Naive thymus-derived CD8-positive, alpha-beta T cell (primary cell): Measurements from ENCODE around the gene SMPD3. TPM values are rescaled to one million over a fixed set of nuclear protein-coding genes. Genes with fewer than 3 reads are reported as not detected.
A peak's percentile ranks its signal among the peaks of the same experiment; 100 is the strongest.

Source experiments
- ATAC-seq, 2 donors: fragments of 150-1000 bp; cut with Tn5 transposase in 1 of 2; sonication (Bioruptor Pico), chemical (Tn5 transposase) in 1 of 2; 1 replicate in 1 of 2; 2 replicates in 1 of 2; pipeline ENCODE4 v1.10.0; 2021; ENCODE audit warnings: mild to moderate bottlenecking in 2 of 2, moderate library complexity in 2 of 2
- POLR2A ChIA-PET: fragments of 350-600 bp; sonication (Branson Sonifier 250); formaldehyde crosslinking; loops from one replicate; lab custom pipeline; 2021; ENCODE audit warnings: antibody characterized with exemption; lab: Charles Lee
- DNase-seq, 10 donors: peaks; one replicate each; pipeline versions ENCODE4 v3.0.0 to v3.0.0-alpha.2; 2020 to 2022
- H3K27ac Mint-ChIP-seq, 10 donors: one replicate each; pipeline ENCODE4 v1.8.0; 2020 to 2022; ENCODE audit warnings: mild to moderate bottlenecking in 10 of 10, mixed read lengths in 10 of 10, moderate library complexity in 4 of 10, inconsistent platforms in 1 of 10
- H3K27me3 Mint-ChIP-seq, 5 donors: one replicate each; pipeline ENCODE4 v1.8.0; 2021 to 2022; ENCODE audit warnings: mixed read lengths in 5 of 5
- H3K36me3 Mint-ChIP-seq, 3 donors: one replicate each; pipeline ENCODE4 v1.8.0; 2020 to 2022; ENCODE audit warnings: mixed read lengths in 3 of 3, mild to moderate bottlenecking in 2 of 3, inconsistent platforms in 1 of 3
- H3K4me1 Mint-ChIP-seq, 4 donors: one replicate each; pipeline ENCODE4 v1.8.0; 2021 to 2022; ENCODE audit warnings: mixed read lengths in 4 of 4
- H3K4me3 Mint-ChIP-seq, 10 donors: one replicate each; pipeline ENCODE4 v1.8.0; 2020 to 2022; ENCODE audit warnings: mild to moderate bottlenecking in 10 of 10, mixed read lengths in 10 of 10, moderate library complexity in 6 of 10, inconsistent platforms in 1 of 10
- H3K9me3 Mint-ChIP-seq, 9 donors: one replicate each; pipeline ENCODE4 v1.8.0; 2020 to 2022; ENCODE audit warnings: mixed read lengths in 9 of 9, mild to moderate bottlenecking in 3 of 9, inconsistent platforms in 1 of 9, moderate library complexity in 1 of 9
- polyA plus RNA-seq, 3 donors: library from polyadenylated mRNA; unstranded; fragments of 300-500 nt; fragmentation: Illumina TruSeq; gene quantifications; one replicate each; pipeline ENCODE4 v1.2.3, GENCODE V29; 2021
- total RNA-seq, 8 experiments: library from RNA in 2 of 8; stranded (reverse) in 2 of 8; gene quantifications; one replicate each; pipeline ENCODE4 v1.2.3 and lab custom pipeline; 2021 to 2026

SMPD3 gene
- total and polyA plus RNA-seq, 5 experiments from 2014 or later, result 0.27 to 3.5 (median 0.88) TPM

GRCh38 chr16:68384288-68385161 is 63.8 kb downstream of the SMPD3 start:
- Mint-ChIP-seq H3K4me1 (peaks cover 0 to 31% (median 11%) of the 10 kb centered on the region in 4 donors), H3K27ac (no peak overlapping the region), H3K9me3 (no peaks in the 10 kb centered on the region), H3K27me3 (peaks cover 0 to 10% (median 0%) of the 10 kb centered on the region in 5 donors), H3K4me3 (no peak overlapping the region), H3K36me3 (no peaks in the 10 kb centered on the region)
- ATAC-seq, result no peak
- POLR2A ChIA-PET, result interaction anchor here (0.6 to 1.9 kb wide), 3 partner anchors 13 to 898 kb away, joined by 3 to 6 read pairs (median 3); no protein-coding TSS in a partner anchor
- DNase-seq, result peak in 1 of 10 donors; percentile 50

DNA sequence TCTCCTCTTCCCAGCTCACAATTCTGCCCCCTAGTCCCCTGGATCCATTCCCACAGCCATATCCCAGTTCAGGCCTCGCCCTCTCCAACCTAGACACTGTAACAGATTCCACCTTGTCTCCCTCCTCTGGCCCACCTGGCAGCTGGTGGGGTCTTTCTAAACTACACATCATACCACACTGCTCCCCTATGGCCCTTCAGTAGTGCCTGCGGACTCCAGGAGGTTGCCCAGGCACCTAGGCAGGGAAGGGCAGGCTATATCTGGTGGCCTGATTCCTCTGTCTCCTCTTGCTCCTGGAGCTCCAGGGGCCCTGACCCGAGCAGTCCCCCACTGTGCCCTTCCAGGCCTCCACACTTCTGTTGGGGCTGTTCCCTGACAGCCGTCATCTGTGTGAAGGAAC is 64.5 kb downstream of the SMPD3 start:
- peaks cover 0 to 10% (median 0%) of the 10 kb centered on the region in 5 donors for H3K27me3 Mint-ChIP-seq
- DNase-seq (peak in 1 of 10 donors; percentile 49), ATAC-seq (no peak)
- H3K36me3 Mint-ChIP-seq, result no peaks in the 10 kb centered on the region
- no peak overlapping the region for H3K4me3 Mint-ChIP-seq
- no peaks in the 10 kb centered on the region for H3K9me3 Mint-ChIP-seq
- H3K27ac Mint-ChIP-seq, result peak overlapping the region in 1 of 10 donors; percentile 29
- POLR2A ChIA-PET, result interaction anchor here (0.6 to 1.9 kb wide), 3 partner anchors 12 to 899 kb away, joined by 3 to 6 read pairs (median 3); no protein-coding TSS in a partner anchor
- H3K4me1 Mint-ChIP-seq, result peaks cover 0 to 37% (median 17%) of the 10 kb centered on the region in 4 donors

- ATAC-seq (peak in 1 of 2 donors; percentile 57), DNase-seq (no peak)
- peaks cover 0 to 10% (median 0%) of the 10 kb centered on the region in 5 donors for H3K27me3 Mint-ChIP-seq
- peaks cover 0 to 37% (median 20%) of the 10 kb centered on the region in 4 donors for H3K4me1 Mint-ChIP-seq
- H3K36me3 Mint-ChIP-seq, result no peaks in the 10 kb centered on the region
- no peak overlapping the region for H3K4me3 Mint-ChIP-seq
- H3K27ac Mint-ChIP-seq, result peak overlapping the region in 1 of 10 donors; percentile 2
- POLR2A ChIA-PET, result no interaction called here
- H3K9me3 Mint-ChIP-seq, result no peaks in the 10 kb centered on the region
Observed at GRCh38 chr16:68382296-68382718, 66.0 kb downstream of the SMPD3 start.

DNA sequence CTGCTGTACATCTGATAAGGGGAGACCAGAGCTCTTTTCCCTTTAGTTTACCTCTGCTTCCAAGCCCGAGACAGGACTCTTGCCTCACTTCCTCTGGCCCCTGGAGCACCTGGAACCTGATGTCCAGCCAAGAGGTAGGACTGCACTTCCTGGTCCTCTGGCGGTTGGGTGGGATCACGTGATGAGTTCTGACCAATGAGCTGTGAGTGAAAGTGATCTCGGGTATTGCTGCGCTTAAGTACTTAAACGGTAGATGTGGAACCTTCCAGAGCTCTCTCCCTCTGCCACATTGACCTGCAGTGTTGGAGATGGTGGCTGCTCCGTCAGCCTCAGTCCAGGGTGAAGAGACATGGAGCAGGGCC is 67.0 kb downstream of the SMPD3 start:
- ATAC-seq, result no peak
- POLR2A ChIA-PET, result interaction anchor here (0.8 kb wide), 1 partner anchor 10 kb away, joined by 4 read pairs; no protein-coding TSS in a partner anchor
- Mint-ChIP-seq H3K36me3 (no peaks in the 10 kb centered on the region), H3K4me3 (no peak overlapping the region), H3K27me3 (peaks cover 0 to 10% (median 0%) of the 10 kb centered on the region in 5 donors), H3K27ac (no peak overlapping the region), H3K4me1 (peaks cover 0 to 37% (median 20%) of the 10 kb centered on the region in 4 donors), H3K9me3 (no peaks in the 10 kb centered on the region)
- no peak for DNase-seq

DNA sequence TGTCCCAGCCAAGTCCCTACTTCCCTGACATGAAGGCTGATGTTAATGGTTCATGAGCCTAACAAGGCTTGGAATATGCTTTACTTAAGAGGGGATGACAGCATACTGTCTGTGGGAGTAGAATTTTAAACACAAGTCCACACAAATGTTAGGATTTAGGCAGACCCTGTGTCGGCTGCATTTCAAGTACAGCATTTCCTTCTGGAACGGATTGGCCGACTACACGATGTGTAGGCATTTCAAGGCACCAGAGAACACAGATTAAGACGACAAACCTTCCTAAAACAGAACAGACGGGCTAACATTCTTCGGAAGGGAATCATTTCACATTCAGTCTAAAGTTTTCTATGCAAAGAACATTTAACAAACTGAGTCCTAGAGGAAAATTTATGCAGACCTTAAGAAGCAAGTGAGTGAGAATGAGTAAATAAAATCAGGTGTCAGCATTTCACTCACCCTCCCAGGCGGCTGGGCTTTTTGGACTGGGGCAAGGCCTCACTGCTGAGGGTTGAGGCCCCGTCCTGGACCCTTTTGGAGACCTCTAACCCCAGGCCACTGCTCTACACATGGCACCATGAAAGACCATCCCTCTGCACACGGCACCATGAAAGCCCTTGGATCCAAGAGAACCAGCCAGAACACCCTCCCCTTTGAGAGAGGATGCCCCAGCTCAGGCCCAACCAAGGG is 67.5 kb downstream of the SMPD3 start:
- no peak for ATAC-seq
- POLR2A ChIA-PET, result interaction anchor here (0.8 kb wide), 1 partner anchor 10 kb away, joined by 4 read pairs; no protein-coding TSS in a partner anchor
- H3K27ac Mint-ChIP-seq, result no peak overlapping the region
- no peak for DNase-seq
- H3K4me1 Mint-ChIP-seq, result peaks cover 0 to 37% (median 20%) of the 10 kb centered on the region in 4 donors
- H3K36me3 Mint-ChIP-seq, result no peaks in the 10 kb centered on the region
- peaks cover 0 to 9% (median 0%) of the 10 kb centered on the region in 5 donors for H3K27me3 Mint-ChIP-seq
- no peak overlapping the region for H3K4me3 Mint-ChIP-seq
- H3K9me3 Mint-ChIP-seq, result no peaks in the 10 kb centered on the region

- Mint-ChIP-seq H3K27me3 (peaks cover 0 to 3% (median 0%) of the 10 kb centered on the region in 5 donors), H3K27ac (no peak overlapping the region), H3K4me3 (no peak overlapping the region), H3K4me1 (peaks cover 0 to 36% (median 20%) of the 10 kb centered on the region in 4 donors), H3K9me3 (no peaks in the 10 kb centered on the region), H3K36me3 (no peaks in the 10 kb centered on the region)
- no peak for ATAC-seq
- POLR2A ChIA-PET, result no interaction called here
- no peak for DNase-seq
Observed at GRCh38 chr16:68380348-68380670, 68.0 kb downstream of the SMPD3 start.

- Mint-ChIP-seq H3K27me3 (no peaks in the 10 kb centered on the region), H3K27ac (peak overlapping the region in 6 of 10 donors; percentile 13 to 62 (median 28)), H3K4me3 (peak overlapping the region in 1 of 10 donors; percentile 26), H3K9me3 (no peaks in the 10 kb centered on the region), H3K36me3 (no peaks in the 10 kb centered on the region), H3K4me1 (peaks cover 0 to 30% (median 20%) of the 10 kb centered on the region in 4 donors)
- ATAC-seq (peak; percentile 30 to 67), DNase-seq (peak in 1 of 10 donors; percentile 23)
- POLR2A ChIA-PET, result no interaction called here
Observed at GRCh38 chr16:68379472-68380347, 68.6 kb downstream of the SMPD3 start.

DNA sequence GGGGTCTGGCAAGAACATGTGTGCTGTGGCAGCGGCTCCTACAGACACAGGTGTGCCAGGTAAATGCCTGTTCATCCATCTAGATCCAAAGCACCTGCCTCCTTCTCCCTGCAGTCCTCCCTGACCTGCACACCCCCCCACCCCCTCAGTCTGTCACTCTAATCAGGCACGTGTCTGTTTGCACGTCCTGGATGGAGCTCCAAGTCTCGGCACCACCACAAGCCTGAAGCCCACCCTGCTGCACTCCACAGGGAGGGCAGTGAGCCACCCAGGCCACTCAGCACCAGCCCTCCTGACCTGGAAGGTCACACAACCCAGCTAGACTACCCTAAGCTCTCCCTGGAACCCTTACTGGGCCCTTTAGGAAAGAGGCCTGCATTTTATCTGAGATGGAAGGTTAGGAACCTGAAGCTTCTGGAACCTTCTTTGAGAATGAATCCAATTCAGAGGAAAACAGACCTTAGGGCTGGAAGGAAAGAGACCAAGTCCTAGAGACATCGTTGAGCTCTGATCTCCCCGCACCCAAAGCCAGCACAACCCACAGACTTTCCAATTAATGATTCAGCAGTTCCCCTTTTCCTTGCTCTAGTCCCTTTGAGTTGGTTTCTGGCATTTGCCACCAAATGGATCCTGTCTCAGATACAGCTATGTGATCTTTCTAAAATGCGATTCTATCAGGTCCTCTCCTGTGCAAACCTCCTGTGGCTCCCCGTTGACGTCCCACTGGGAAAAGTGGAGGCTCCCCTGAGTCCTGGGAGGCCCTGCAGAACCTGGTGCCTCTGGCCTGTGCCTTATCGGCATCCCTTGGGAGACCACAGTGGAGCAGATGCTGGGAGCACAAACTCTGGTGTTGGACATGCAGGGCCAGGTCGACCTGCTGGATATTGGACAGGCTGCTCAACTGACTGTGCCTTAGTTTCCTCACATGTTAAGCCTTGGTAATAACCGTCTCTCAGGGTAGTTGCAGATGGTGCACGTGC is 69.6 kb downstream of the SMPD3 start:
- Mint-ChIP-seq H3K27ac (peak overlapping the region in 4 of 10 donors; percentile 22 to 29 (median 27)), H3K27me3 (no peaks in the 10 kb centered on the region)

GRCh38 chr16:68377667-68378393 is 70.5 kb downstream of the SMPD3 start:
- no peaks in the 10 kb centered on the region for H3K36me3 Mint-ChIP-seq
- H3K9me3 Mint-ChIP-seq, result no peaks in the 10 kb centered on the region
- POLR2A ChIA-PET, result interaction anchor here (0.6 kb wide), 1 partner anchor 892 kb away, joined by 9 read pairs; no protein-coding TSS in a partner anchor
- no peak overlapping the region for H3K4me3 Mint-ChIP-seq
- DNase-seq (no peak), ATAC-seq (no peak)
- H3K4me1 Mint-ChIP-seq, result peaks cover 2 to 20% (median 15%) of the 10 kb centered on the region in 4 donors
- H3K27ac Mint-ChIP-seq, result peak overlapping the region in 1 of 10 donors; percentile 24
- no peaks in the 10 kb centered on the region for H3K27me3 Mint-ChIP-seq

More for the DNA sequence above, 69.6 kb downstream of the SMPD3 start:
- Mint-ChIP-seq H3K4me1 (peaks cover 2 to 25% (median 18%) of the 10 kb centered on the region in 4 donors), H3K36me3 (no peaks in the 10 kb centered on the region), H3K4me3 (peak overlapping the region in 1 of 10 donors; percentile 26), H3K9me3 (no peaks in the 10 kb centered on the region)
- POLR2A ChIA-PET, result interaction anchor here (0.6 kb wide), 1 partner anchor 893 kb away, joined by 9 read pairs; no protein-coding TSS in a partner anchor
- no peak for ATAC-seq
- DNase-seq, result no peak

GRCh38 chr16:68377221-68377620 is 71.1 kb downstream of the SMPD3 start:
- peak overlapping the region in 1 of 10 donors; percentile 24 for H3K27ac Mint-ChIP-seq

More at GRCh38 chr16:68377221-68377620, 71.1 kb downstream of the SMPD3 start:
- DNase-seq (no peak), ATAC-seq (no peak)
- H3K4me1 Mint-ChIP-seq, result peaks cover 2 to 21% (median 19%) of the 10 kb centered on the region in 4 donors
- no peaks in the 10 kb centered on the region for H3K27me3 Mint-ChIP-seq
- H3K9me3 Mint-ChIP-seq, result no peaks in the 10 kb centered on the region
- POLR2A ChIA-PET, result no interaction called here
- no peak overlapping the region for H3K4me3 Mint-ChIP-seq
- H3K36me3 Mint-ChIP-seq, result no peaks in the 10 kb centered on the region
